HCT116 (cell line): ENCODE data around the gene FNBP1L. TPM values are rescaled to one million over a fixed set of nuclear protein-coding genes. Genes with fewer than 3 reads are reported as not detected.

Experiments used
- ATAC-seq: fragments of 200-7000 bp; cut with Tn5 transposase; 2 replicates; pipeline ENCODE4 v1.9.1; 2020; ENCODE audit warnings: mild to moderate bottlenecking, moderate library complexity
- BruUV-seq: library from RNA; stranded (reverse); fragments of 400-500 nt; replicated peaks from 2 replicates; lab custom pipeline; 2021; lab: Mats Ljungman, UMichigan
- CTCF ChIA-PET: fragments of 300-600 bp; sonication (Branson Sonifier 250); formaldehyde crosslinking; loops from one replicate; lab custom pipeline; 2021; ENCODE audit warnings: antibody characterized with exemption; lab: Charles Lee
- POLR2A ChIA-PET: fragments of 300-600, 350-600 bp; sonication (Branson Sonifier 250); formaldehyde crosslinking; loops from one replicate; lab custom pipeline; 2021; ENCODE audit warnings: antibody characterized with exemption; lab: Charles Lee
- RAD21 ChIA-PET, 2 experiments: fragments of 300-600 bp; sonication (Branson Sonifier 250); formaldehyde crosslinking; loops; one replicate each; lab custom pipeline; 2023; ENCODE audit warnings: low total read pairs in 2 of 2; ENCODE audit not compliant: uncharacterized antibody in 2 of 2, unreplicated experiment in 2 of 2, low non-redundant PET in 1 of 2; lab: Charles Lee
- DNase-seq: peaks from one replicate; pipeline ENCODE4 v3.0.0-alpha.2; 2010; ENCODE audit warnings: low read depth, low spot score
- H2AFZ ChIP-seq: fragments of 200-600 bp; shearing (Covaris generic), sonication (generic); 2 replicates; pipeline ENCODE4 v1.6.1; 2017; ENCODE audit warnings: low read depth, mixed run types, mixed read lengths, antibody characterized with exemption, low read length; ENCODE audit not compliant: poor library complexity, severe bottlenecking
- H3K27ac ChIP-seq: 2 replicates; pipeline ENCODE4 v1.5.1; 2012; ENCODE audit warnings: low read depth, low read length
- H3K27me3 ChIP-seq: fragments of 200-600 bp; sonication (generic); 2 replicates; pipeline ENCODE4 v1.6.1; 2016; ENCODE audit warnings: mixed run types, low read length, mixed read lengths; ENCODE audit not compliant: insufficient read depth
- H3K36me3 ChIP-seq, 2 experiments: fragments of 200-500 bp in 1 of 2; fragments of 200-600 bp in 1 of 2; sonication (Bioruptor generic) in 1 of 2; sonication (generic) in 1 of 2; 2 replicates each; pipeline versions ENCODE4 v1.5.1 to v1.6.1; 2014 to 2016; ENCODE audit warnings: low read length in 2 of 2, inconsistent platforms in 1 of 2, mixed read lengths in 1 of 2, mixed run types in 1 of 2; ENCODE audit not compliant: insufficient read depth in 2 of 2, control insufficient read depth in 1 of 2
- H3K4me1 ChIP-seq, 2 experiments: fragments of 200-600 bp in 1 of 2; sonication (generic) in 1 of 2; 2 replicates each; pipeline versions ENCODE4 v1.5.1 to v1.6.1; 2012 to 2017; ENCODE audit warnings: low read length in 2 of 2, inconsistent platforms in 1 of 2, mild to moderate bottlenecking in 1 of 2, mixed read lengths in 1 of 2, mixed run types in 1 of 2, moderate library complexity in 1 of 2; ENCODE audit not compliant: insufficient read depth in 2 of 2, control insufficient read depth in 1 of 2
- H3K4me2 ChIP-seq: fragments of 200-600 bp; sonication (generic); 2 replicates; pipeline ENCODE4 v1.6.1; 2017; ENCODE audit warnings: mixed run types, low read length, mixed read lengths
- H3K4me3 ChIP-seq, 2 experiments: fragments of 200-600 bp in 1 of 2; sonication (generic) in 1 of 2; replicated peaks in 1 of 2; 2 replicates each; pipeline ENCODE4 v1.5.1; 2011 to 2016; ENCODE audit warnings: low read length in 2 of 2, control low read depth in 1 of 2, low read depth in 1 of 2, mild to moderate bottlenecking in 1 of 2, mixed read lengths in 1 of 2, mixed run types in 1 of 2
- H3K79me2 ChIP-seq: fragments of 200-600 bp; sonication (generic); 2 replicates; pipeline ENCODE4 v1.6.1; 2017; ENCODE audit warnings: mild to moderate bottlenecking, mixed run types, low read length, moderate library complexity, mixed read lengths; ENCODE audit not compliant: insufficient read depth
- H3K9ac ChIP-seq: fragments of 200-600 bp; sonication (generic); 2 replicates; pipeline ENCODE4 v1.6.1; 2016; ENCODE audit warnings: low read length, mixed read lengths
- H3K9me2 ChIP-seq: fragments of 200-600 bp; sonication (generic), shearing (Covaris generic); 2 replicates; pipeline ENCODE4 v1.6.1; 2017; ENCODE audit warnings: mixed run types, mild to moderate bottlenecking, moderate library complexity; ENCODE audit not compliant: insufficient read depth
- H3K9me3 ChIP-seq, 2 experiments: fragments of 200-500 bp in 1 of 2; fragments of 200-600 bp in 1 of 2; sonication (Bioruptor generic) in 1 of 2; sonication (generic) in 1 of 2; 2 replicates each; pipeline ENCODE4 v1.6.1; 2014 to 2017; ENCODE audit warnings: low read length in 2 of 2, mixed read lengths in 2 of 2, inconsistent platforms in 1 of 2, low read depth in 1 of 2, mild to moderate bottlenecking in 1 of 2, mixed run types in 1 of 2, moderate library complexity in 1 of 2; ENCODE audit not compliant: control insufficient read depth in 1 of 2, insufficient read depth in 1 of 2
- H4K20me1 ChIP-seq: fragments of 200-600 bp; sonication (generic), shearing (Covaris generic); 2 replicates; pipeline ENCODE4 v1.6.1; 2017; ENCODE audit warnings: mixed run types, mild to moderate bottlenecking, moderate library complexity; ENCODE audit not compliant: insufficient read depth
- CEBPB ChIP-seq: IDR thresholded peaks from 2 replicates; pipeline ENCODE4 v1.6.1; 2012; ENCODE audit warnings: low read depth
- EGR1 ChIP-seq: IDR thresholded peaks from 2 replicates; pipeline ENCODE4 v1.6.1; 2012; ENCODE audit warnings: low read depth
- ELF1 ChIP-seq: IDR thresholded peaks from 2 replicates; pipeline ENCODE4 v1.6.1; 2012; ENCODE audit warnings: low read depth, borderline replicate concordance
- EZH2 ChIP-seq: fragments of 200-600 bp; sonication (generic); IDR thresholded peaks from 2 replicates; pipeline ENCODE4 v1.6.1; 2017; ENCODE audit warnings: antibody characterized with exemption, mixed run types
- EZH2phosphoT487 ChIP-seq: fragments of 200-600 bp; IDR thresholded peaks from 2 replicates; pipeline ENCODE4 v1.6.1; 2018; ENCODE audit warnings: antibody characterized with exemption, borderline replicate concordance
- FOSL1 ChIP-seq: IDR thresholded peaks from 2 replicates; pipeline ENCODE4 v1.6.1; 2012; ENCODE audit warnings: low read depth
- JUND ChIP-seq: IDR thresholded peaks from 2 replicates; pipeline ENCODE4 v1.6.1; 2012
- POLR2A ChIP-seq: IDR thresholded peaks from 2 replicates; pipeline ENCODE4 v1.7.0; 2011; ENCODE audit warnings: borderline replicate concordance; ENCODE audit not compliant: insufficient read depth, insufficient read length; ENCODE audit errors: extremely low read depth
- POLR2AphosphoS5 ChIP-seq: IDR thresholded peaks from 2 replicates; pipeline ENCODE4 v1.6.1; 2011; ENCODE audit warnings: mild to moderate bottlenecking, low read depth, low read length, moderate library complexity
- SP1 ChIP-seq: IDR thresholded peaks from 2 replicates; pipeline ENCODE4 v1.6.1; 2012; ENCODE audit warnings: low read depth
- YY1 ChIP-seq: IDR thresholded peaks from 2 replicates; pipeline ENCODE4 v1.6.1; 2011; ENCODE audit warnings: low read length, low read depth, moderate library complexity, mild to moderate bottlenecking; ENCODE audit not compliant: insufficient replicate concordance; ENCODE audit errors: extremely low read depth
- ZFX ChIP-seq: fragments of 450-650 bp; IDR thresholded peaks from 2 replicates; pipeline ENCODE4 v1.6.1; 2017
- ZNF274 ChIP-seq: fragments of 200-500 bp; sonication (Bioruptor generic); IDR thresholded peaks from 2 replicates; pipeline ENCODE4 v1.6.1; 2014; ENCODE audit warnings: mild to moderate bottlenecking, low read depth, low read length, inconsistent platforms
- intact Hi-C: fragments of 100-400 bp; cut with micrococcal nuclease; formaldehyde crosslinking; loops from 2 replicates; pipeline ENCODE4 v1.10.0; 2022
- total RNA-seq: library from RNA; stranded (reverse); gene quantifications from one replicate; pipeline ENCODE4 v1.2.1, GENCODE V29; 2021; ENCODE audit not compliant: unreplicated experiment
- TF ChIP-seq, protein P1 (sequence below): IDR thresholded peaks from 2 replicates; pipeline ENCODE4 v1.6.1; 2012
- TF ChIP-seq, protein P2 (sequence below), 3 experiments: fragments of 200-600 bp in 1 of 3; sonication (generic) in 1 of 3; IDR thresholded peaks in 2 of 3; conservative IDR thresholded peaks in 1 of 3; 2 replicates each; pipeline ENCODE4 v1.5.1; 2012 to 2017; ENCODE audit warnings: low read depth in 2 of 3, low read length in 2 of 3, antibody characterized with exemption in 1 of 3, borderline replicate concordance in 1 of 3, control low read depth in 1 of 3, mild to moderate bottlenecking in 1 of 3, mixed read lengths in 1 of 3, mixed run types in 1 of 3, moderate library complexity in 1 of 3; ENCODE audit not compliant: insufficient read depth in 1 of 3
- TF ChIP-seq, protein P3 (sequence below): IDR thresholded peaks from 2 replicates; pipeline ENCODE4 v1.6.1; 2011; ENCODE audit warnings: mild to moderate bottlenecking, low read length, moderate library complexity; ENCODE audit not compliant: insufficient replicate concordance; ENCODE audit errors: extremely low read depth
- TF ChIP-seq, protein P4 (sequence below): IDR thresholded peaks from 2 replicates; pipeline ENCODE4 v1.6.1; 2012; ENCODE audit warnings: low read depth

Gene FNBP1L
- total RNA-seq, 1 experiment from 2014 or later = 26.1 TPM

DNA sequence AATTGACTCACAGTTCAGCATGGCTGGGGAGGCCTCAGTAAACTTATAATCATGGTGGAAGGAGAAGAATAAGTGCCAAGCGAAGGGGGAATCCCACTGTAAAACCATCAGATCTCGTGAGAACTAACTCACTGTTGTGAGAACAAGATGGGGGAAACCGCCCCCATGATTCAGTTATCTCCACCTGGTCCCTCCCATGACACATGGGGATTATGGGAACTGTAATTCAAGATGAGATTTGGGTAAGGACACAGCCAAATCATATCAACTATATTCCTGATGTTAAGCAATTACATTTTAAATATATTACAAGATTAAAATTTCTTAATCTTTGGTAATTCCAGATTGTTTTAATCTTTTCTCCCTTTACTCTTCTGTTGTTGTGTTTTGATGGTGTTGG lies 55.2 kb downstream of the FNBP1L start:
- H3K4me1 ChIP-seq = no peaks in the 10 kb centered on the region
- H3K9me3 ChIP-seq = no peaks in the 10 kb centered on the region
- DNase-seq (no peak), ATAC-seq (no peak)
- H3K36me3 ChIP-seq = no peaks in the 10 kb centered on the region
- no peak overlapping the region for H3K9ac ChIP-seq
- H3K4me3 ChIP-seq = no peak overlapping the region
- ChIA-PET POLR2A (no interaction called here), RAD21 (no interaction called here), CTCF (no interaction called here)
- no peaks in the 10 kb centered on the region for H3K9me2 ChIP-seq
- no peak overlapping the region for H2AFZ ChIP-seq
- no TSS peak for BruUV-seq
- H3K4me2 ChIP-seq = no peak overlapping the region
- TF ChIP-seq ZNF274 = no peak
- no peak for TF ChIP-seq EGR1
- TF ChIP-seq FOSL1 = no peak
- TF ChIP-seq YY1 = no peak
- no peak for TF ChIP-seq POLR2AphosphoS5
- TF ChIP-seq, protein P1, sequence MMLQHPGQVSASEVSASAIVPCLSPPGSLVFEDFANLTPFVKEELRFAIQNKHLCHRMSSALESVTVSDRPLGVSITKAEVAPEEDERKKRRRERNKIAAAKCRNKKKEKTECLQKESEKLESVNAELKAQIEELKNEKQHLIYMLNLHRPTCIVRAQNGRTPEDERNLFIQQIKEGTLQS = no peak
- TF ChIP-seq CEBPB = no peak
- TF ChIP-seq, protein P2, sequence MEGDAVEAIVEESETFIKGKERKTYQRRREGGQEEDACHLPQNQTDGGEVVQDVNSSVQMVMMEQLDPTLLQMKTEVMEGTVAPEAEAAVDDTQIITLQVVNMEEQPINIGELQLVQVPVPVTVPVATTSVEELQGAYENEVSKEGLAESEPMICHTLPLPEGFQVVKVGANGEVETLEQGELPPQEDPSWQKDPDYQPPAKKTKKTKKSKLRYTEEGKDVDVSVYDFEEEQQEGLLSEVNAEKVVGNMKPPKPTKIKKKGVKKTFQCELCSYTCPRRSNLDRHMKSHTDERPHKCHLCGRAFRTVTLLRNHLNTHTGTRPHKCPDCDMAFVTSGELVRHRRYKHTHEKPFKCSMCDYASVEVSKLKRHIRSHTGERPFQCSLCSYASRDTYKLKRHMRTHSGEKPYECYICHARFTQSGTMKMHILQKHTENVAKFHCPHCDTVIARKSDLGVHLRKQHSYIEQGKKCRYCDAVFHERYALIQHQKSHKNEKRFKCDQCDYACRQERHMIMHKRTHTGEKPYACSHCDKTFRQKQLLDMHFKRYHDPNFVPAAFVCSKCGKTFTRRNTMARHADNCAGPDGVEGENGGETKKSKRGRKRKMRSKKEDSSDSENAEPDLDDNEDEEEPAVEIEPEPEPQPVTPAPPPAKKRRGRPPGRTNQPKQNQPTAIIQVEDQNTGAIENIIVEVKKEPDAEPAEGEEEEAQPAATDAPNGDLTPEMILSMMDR (IDR thresholded peaks at IDR 0.05 in 2 of 3, conservative IDR thresholded peaks at IDR 0.05 in 1 of 3; ENCODE audit: borderline replicate concordance in 1 of 3, insufficient read depth in 1 of 3, low read depth in 2 of 3, low read length in 2 of 3) = no peak
- TF ChIP-seq ZFX = no peak
- TF ChIP-seq JUND = no peak
- TF ChIP-seq EZH2 = no peak
- no peak for TF ChIP-seq ELF1
- no peak for TF ChIP-seq SP1
- TF ChIP-seq POLR2A = no peak
- TF ChIP-seq, protein P3, sequence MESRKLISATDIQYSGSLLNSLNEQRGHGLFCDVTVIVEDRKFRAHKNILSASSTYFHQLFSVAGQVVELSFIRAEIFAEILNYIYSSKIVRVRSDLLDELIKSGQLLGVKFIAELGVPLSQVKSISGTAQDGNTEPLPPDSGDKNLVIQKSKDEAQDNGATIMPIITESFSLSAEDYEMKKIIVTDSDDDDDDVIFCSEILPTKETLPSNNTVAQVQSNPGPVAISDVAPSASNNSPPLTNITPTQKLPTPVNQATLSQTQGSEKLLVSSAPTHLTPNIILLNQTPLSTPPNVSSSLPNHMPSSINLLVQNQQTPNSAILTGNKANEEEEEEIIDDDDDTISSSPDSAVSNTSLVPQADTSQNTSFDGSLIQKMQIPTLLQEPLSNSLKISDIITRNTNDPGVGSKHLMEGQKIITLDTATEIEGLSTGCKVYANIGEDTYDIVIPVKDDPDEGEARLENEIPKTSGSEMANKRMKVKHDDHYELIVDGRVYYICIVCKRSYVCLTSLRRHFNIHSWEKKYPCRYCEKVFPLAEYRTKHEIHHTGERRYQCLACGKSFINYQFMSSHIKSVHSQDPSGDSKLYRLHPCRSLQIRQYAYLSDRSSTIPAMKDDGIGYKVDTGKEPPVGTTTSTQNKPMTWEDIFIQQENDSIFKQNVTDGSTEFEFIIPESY = no peak
- TF ChIP-seq, protein P4, sequence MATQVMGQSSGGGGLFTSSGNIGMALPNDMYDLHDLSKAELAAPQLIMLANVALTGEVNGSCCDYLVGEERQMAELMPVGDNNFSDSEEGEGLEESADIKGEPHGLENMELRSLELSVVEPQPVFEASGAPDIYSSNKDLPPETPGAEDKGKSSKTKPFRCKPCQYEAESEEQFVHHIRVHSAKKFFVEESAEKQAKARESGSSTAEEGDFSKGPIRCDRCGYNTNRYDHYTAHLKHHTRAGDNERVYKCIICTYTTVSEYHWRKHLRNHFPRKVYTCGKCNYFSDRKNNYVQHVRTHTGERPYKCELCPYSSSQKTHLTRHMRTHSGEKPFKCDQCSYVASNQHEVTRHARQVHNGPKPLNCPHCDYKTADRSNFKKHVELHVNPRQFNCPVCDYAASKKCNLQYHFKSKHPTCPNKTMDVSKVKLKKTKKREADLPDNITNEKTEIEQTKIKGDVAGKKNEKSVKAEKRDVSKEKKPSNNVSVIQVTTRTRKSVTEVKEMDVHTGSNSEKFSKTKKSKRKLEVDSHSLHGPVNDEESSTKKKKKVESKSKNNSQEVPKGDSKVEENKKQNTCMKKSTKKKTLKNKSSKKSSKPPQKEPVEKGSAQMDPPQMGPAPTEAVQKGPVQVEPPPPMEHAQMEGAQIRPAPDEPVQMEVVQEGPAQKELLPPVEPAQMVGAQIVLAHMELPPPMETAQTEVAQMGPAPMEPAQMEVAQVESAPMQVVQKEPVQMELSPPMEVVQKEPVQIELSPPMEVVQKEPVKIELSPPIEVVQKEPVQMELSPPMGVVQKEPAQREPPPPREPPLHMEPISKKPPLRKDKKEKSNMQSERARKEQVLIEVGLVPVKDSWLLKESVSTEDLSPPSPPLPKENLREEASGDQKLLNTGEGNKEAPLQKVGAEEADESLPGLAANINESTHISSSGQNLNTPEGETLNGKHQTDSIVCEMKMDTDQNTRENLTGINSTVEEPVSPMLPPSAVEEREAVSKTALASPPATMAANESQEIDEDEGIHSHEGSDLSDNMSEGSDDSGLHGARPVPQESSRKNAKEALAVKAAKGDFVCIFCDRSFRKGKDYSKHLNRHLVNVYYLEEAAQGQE = no peak
- TF ChIP-seq EZH2phosphoT487 = no peak
- H3K79me2 ChIP-seq = peaks cover 7% of the 10 kb centered on the region
- peaks cover 4% of the 10 kb centered on the region; the same call in 1 of the 2 replicates for H4K20me1 ChIP-seq
- intact Hi-C loops = no loop called here
- no peaks in the 10 kb centered on the region for H3K27me3 ChIP-seq
- H3K27ac ChIP-seq = no peak overlapping the region
